Upper lobe of right lung (tissue), 1 donor: ENCODE data around the gene INO80. TPM values are rescaled to one million over a fixed set of nuclear protein-coding genes. Genes with fewer than 3 reads are reported as not detected.
A peak's percentile ranks its signal among the peaks of the same experiment; 100 is the strongest.
"Not testable (repeated sequence)": the region's sequence is repeated elsewhere in the genome, so short reads cannot be mapped to it uniquely, and the experiment has no call there.

Experiments used
- ATAC-seq: fragments of 200-7000 bp; cut with Tn5 transposase; one replicate; pipeline ENCODE4 v1.9.1; 2020; ENCODE audit warnings: mild to moderate bottlenecking, moderate library complexity
- DNase-seq: peaks from one replicate; pipeline ENCODE4 v3.0.0-alpha.2; 2020
- H3K27ac ChIP-seq: fragments of 200-600 bp; one replicate; pipeline ENCODE4 v1.8.0; 2022
- H3K27me3 ChIP-seq: fragments of 200-600 bp; one replicate; pipeline ENCODE4 v1.8.0; 2022; ENCODE audit warnings: mild to moderate bottlenecking
- H3K36me3 ChIP-seq: fragments of 200-600 bp; one replicate; pipeline ENCODE4 v1.8.0; 2022
- H3K4me1 ChIP-seq: fragments of 200-600 bp; one replicate; pipeline ENCODE4 v1.8.0; 2022
- H3K4me3 ChIP-seq: fragments of 200-600 bp; one replicate; pipeline ENCODE4 v1.8.0; 2022; ENCODE audit warnings: mild to moderate bottlenecking
- H3K9me3 ChIP-seq: fragments of 200-600 bp; one replicate; pipeline ENCODE4 v1.8.0; 2022
- intact Hi-C: fragments of 100-400 bp; cut with DNase I; formaldehyde crosslinking; loops from one replicate; pipeline ENCODE4 v1.11.0; 2022
- total RNA-seq: library from RNA; stranded (reverse); fragmentation: NEBNext Ultra II Directional; extraction: Animal tissue kit (Norgen Biotek cat#: 25700); gene quantifications from one replicate; pipeline ENCODE4 v1.2.1, GENCODE V29; 2021
- TF ChIP-seq, protein P1 (sequence below): fragments of 200-600 bp; IDR thresholded peaks from one replicate; pipeline ENCODE4 v1.8.0; 2022; ENCODE audit warnings: antibody characterized with exemption
- donor health status: DM: no; HTN: yes; CAD: no; lungs with severe emphysema.

The INO80 gene
- total RNA-seq, 1 donor from 2014 or later = 35.6 TPM

DNA sequence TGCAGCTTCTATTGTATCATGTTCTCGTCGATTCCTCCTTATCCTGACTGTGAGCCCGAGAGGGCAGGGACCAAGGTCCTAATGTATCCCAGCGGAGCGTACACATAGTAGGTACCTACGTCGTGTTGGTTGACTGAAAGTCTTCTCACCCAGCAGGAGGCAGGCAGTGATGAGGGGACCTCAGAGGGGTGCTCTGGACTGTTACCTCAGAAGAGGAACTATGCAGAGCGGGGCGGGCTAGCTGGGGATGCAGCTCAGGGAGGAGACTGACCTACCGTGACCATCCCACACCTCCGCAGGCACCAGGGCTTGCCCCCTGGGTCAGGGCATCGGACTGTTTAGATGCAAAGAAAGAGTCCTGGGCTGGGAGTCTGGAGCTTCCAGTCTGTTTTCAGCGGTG is 151.4 kb downstream of the INO80 start:
- Histone ChIP-seq H3K4me1 (peaks cover 11% of the 10 kb centered on the region), H3K36me3 (no peaks in the 10 kb centered on the region), H3K9me3 (no peaks in the 10 kb centered on the region), H3K27me3 (no peaks in the 10 kb centered on the region), H3K27ac (no peak overlapping the region), H3K4me3 (no peak overlapping the region)
- ATAC-seq = no peak
- TF ChIP-seq, protein P1, sequence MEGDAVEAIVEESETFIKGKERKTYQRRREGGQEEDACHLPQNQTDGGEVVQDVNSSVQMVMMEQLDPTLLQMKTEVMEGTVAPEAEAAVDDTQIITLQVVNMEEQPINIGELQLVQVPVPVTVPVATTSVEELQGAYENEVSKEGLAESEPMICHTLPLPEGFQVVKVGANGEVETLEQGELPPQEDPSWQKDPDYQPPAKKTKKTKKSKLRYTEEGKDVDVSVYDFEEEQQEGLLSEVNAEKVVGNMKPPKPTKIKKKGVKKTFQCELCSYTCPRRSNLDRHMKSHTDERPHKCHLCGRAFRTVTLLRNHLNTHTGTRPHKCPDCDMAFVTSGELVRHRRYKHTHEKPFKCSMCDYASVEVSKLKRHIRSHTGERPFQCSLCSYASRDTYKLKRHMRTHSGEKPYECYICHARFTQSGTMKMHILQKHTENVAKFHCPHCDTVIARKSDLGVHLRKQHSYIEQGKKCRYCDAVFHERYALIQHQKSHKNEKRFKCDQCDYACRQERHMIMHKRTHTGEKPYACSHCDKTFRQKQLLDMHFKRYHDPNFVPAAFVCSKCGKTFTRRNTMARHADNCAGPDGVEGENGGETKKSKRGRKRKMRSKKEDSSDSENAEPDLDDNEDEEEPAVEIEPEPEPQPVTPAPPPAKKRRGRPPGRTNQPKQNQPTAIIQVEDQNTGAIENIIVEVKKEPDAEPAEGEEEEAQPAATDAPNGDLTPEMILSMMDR = no peak
- no peak for DNase-seq
- intact Hi-C loops = no loop called here

DNA sequence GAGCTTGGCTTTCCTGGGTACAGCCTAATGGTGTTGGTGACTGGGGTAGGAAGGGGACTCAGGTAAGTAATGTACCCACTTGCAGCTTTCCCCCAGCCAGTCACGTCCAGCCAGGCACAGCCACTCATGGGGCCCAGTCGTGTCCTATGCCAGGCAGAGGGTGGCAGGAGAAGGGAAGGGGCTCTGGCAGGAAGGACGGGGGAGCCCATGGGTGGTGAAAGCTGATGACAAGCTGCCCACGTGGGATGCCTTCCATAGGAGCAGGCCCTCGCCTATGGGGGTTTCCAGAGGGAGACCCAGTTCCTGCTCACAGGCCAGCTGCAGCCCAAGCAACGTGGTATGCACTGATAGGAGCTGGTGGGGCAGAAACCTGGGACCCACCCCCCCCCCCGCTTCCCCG is 152.1 kb downstream of the INO80 start:
- Histone ChIP-seq H3K4me3 (no peak overlapping the region), H3K9me3 (no peaks in the 10 kb centered on the region), H3K36me3 (no peaks in the 10 kb centered on the region), H3K4me1 (peaks cover 11% of the 10 kb centered on the region), H3K27ac (no peak overlapping the region), H3K27me3 (no peaks in the 10 kb centered on the region)
- DNase-seq (peak; percentile 38), ATAC-seq (no peak)
- TF ChIP-seq, protein P1 = no peak
- intact Hi-C loops = no loop called here

DNA sequence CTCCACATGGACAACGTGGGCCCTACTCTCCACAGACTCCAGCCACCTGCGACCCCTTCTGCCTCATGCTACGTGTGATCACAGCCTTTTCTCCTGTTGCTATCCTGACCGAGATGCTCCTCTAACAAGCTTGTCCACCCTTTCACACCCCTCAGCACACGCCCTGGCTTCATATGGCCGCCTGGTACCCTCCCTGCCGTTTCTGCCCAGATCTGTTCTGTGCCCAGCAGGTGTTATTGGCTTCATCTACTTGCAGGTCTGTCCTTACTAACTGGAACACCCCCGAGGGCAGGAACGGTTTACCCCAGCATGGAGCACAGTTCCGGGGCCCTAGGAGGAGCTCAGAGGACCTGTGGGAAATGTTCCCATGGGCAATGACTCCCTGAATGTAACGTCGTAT is 152.9 kb downstream of the INO80 start:
- Histone ChIP-seq H3K27ac (no peak overlapping the region), H3K4me3 (no peak overlapping the region), H3K27me3 (no peaks in the 10 kb centered on the region), H3K9me3 (no peaks in the 10 kb centered on the region), H3K36me3 (no peaks in the 10 kb centered on the region), H3K4me1 (peaks cover 11% of the 10 kb centered on the region)
- ATAC-seq = no peak
- TF ChIP-seq, protein P1 = no peak
- intact Hi-C loops = no loop called here
- DNase-seq = no peak

DNA sequence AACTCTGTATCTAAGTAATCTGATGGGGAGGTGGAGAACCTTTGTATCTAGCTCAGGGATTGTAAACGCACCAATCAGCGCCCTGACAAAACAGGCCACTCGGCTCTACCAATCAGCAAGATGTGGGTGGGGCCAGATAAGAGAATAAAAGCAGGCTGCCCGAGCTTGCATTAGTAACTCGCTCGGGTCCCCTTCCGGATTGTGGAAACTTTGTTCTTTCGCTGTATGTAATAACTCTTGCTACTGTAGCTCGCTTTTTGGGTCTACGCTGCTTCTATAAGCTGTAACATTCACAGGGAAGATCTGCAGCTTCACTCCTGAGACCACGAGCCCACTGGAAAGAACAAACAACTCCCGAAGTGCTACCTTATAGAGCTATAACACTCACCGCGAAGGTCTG is 153.8 kb downstream of the INO80 start:
- H3K27me3 ChIP-seq, DNase-seq, H3K27ac ChIP-seq, H3K9me3 ChIP-seq, H3K4me3 ChIP-seq, ATAC-seq, H3K36me3 ChIP-seq, intact Hi-C loops: not testable (repeated sequence)
- peaks cover 11% of the 10 kb centered on the region for H3K4me1 ChIP-seq

DNA sequence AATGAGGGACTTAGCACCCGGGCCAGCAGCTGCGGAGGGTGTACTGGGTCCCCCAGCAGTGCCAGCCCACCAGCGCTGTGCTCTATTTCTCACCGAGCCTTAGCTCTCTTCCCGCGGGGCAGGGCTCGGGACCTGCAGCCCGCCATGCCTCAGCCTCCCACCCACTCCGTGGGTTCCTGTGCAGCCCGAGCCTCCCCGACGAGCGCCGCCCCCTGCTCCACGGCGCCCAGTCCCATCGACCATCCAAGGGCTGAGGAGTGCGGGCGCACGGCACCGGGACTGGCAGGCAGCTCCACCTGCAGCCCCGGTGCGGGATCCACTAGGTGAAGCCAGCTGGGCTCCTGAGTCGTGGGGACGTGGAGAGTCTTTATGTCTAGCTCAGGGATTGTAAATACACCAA is 154.3 kb downstream of the INO80 start:
- peaks cover 11% of the 10 kb centered on the region for H3K4me1 ChIP-seq
- H3K27ac ChIP-seq, H3K9me3 ChIP-seq, H3K4me3 ChIP-seq, DNase-seq, H3K36me3 ChIP-seq, ATAC-seq, intact Hi-C loops, H3K27me3 ChIP-seq: not testable (repeated sequence)

DNA sequence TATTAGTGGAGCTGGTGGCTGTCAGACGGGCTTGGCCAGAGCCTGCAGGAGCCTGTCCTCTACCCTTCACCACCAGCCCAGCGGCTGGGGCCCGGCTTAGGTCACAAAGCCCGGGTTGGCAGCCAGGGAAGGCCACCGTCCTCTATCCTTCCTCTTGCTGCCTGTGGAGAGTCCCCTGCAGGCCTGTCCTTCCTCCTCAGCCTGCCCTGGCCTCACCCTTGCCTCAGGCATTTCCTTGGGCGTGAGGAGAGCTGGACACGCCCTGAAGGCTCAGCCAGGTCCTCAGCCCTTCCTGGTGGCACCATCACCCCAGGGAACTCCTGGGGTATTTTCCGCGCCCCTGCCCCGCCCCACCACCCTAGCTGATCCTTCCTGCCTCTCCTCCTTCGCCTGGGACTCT is 155.2 kb downstream of the INO80 start:
- ATAC-seq (peak; percentile 91), DNase-seq (peak; percentile 80)
- no peaks in the 10 kb centered on the region for H3K9me3 ChIP-seq
- no peaks in the 10 kb centered on the region for H3K27me3 ChIP-seq
- TF ChIP-seq, protein P1 = no peak
- no peak overlapping the region for H3K27ac ChIP-seq
- intact Hi-C loops = no loop called here
- H3K36me3 ChIP-seq = no peaks in the 10 kb centered on the region
- H3K4me3 ChIP-seq = no peak overlapping the region
- H3K4me1 ChIP-seq = peaks cover 8% of the 10 kb centered on the region

DNA sequence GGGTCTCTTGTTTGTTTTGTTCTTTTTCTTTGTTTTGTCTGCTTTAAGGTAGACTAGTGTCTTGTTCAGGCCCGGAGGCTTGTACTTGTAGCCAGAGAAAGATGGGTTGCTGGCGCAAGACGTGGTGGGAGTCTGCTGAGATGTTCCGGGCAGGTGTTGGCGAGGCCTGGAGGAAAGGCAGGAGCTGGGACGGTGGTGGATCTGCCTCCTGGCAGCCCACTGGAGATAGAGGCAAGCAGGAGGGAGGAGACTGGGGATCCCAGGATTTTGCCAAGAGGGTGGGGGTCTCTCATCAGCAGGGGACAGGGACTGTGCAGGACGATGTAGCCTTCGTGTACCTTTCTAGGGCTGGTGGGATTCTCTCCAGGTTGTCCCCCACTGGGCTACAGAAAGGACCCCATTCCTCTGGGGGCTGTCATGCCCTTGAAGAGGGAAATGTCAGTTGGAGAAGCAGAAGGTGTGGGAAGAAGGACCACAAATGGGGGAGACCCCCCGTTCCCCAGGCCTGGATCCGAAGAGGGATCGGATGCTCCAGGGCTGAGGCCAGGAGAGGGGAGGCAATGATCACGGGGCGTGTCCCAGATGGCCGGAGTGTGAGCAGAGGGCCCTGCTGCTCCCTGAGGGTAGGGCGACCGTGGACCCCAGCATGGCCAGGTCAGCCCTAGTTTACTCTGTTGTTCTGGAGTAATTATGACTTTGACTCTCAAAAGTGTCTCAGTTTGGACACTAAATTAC is 155.8 kb downstream of the INO80 start:
- DNase-seq (no peak), ATAC-seq (no peak)
- intact Hi-C loops = no loop called here
- TF ChIP-seq, protein P1 = no peak
- no peaks in the 10 kb centered on the region for H3K9me3 ChIP-seq
- H3K4me1 ChIP-seq = peaks cover 8% of the 10 kb centered on the region
- H3K36me3 ChIP-seq = no peaks in the 10 kb centered on the region
- H3K27me3 ChIP-seq = no peaks in the 10 kb centered on the region
- no peak overlapping the region for H3K4me3 ChIP-seq
- no peak overlapping the region for H3K27ac ChIP-seq
